DND-41 (cell line): Measurements from ENCODE around the gene SOX5.

Experiments
- ATAC-seq: fragments of 200-7000 bp; cut with Tn5 transposase; 3 replicates; pipeline ENCODE4 v1.9.1; 2021; ENCODE audit warnings: low read depth; ENCODE audit not compliant: insufficient read depth
- DNase-seq: peaks from one replicate; pipeline ENCODE4 v3.0.0-alpha.2; 2020
- H2AFZ ChIP-seq: 2 replicates; pipeline ENCODE4 v1.6.0; 2012; ENCODE audit warnings: low read depth, low read length
- H3K27ac ChIP-seq: 2 replicates; pipeline ENCODE4 v1.5.1; 2012; ENCODE audit warnings: low read length, inconsistent platforms
- H3K27me3 ChIP-seq: fragments of 200-600 bp; sonication (generic); 2 replicates; pipeline ENCODE4 v1.6.0; 2012; ENCODE audit warnings: low read length, mild to moderate bottlenecking, inconsistent platforms; ENCODE audit not compliant: insufficient read depth, poor library complexity
- H3K36me3 ChIP-seq: 2 replicates; pipeline ENCODE4 v1.5.1; 2012; ENCODE audit warnings: low read length, inconsistent platforms; ENCODE audit not compliant: insufficient read depth
- H3K4me1 ChIP-seq: 2 replicates; pipeline ENCODE4 v1.5.1; 2012; ENCODE audit warnings: mild to moderate bottlenecking, low read length; ENCODE audit not compliant: insufficient read depth
- H3K4me2 ChIP-seq: 2 replicates; pipeline ENCODE4 v1.6.0; 2012; ENCODE audit warnings: mild to moderate bottlenecking, moderate library complexity, low read length, inconsistent platforms; ENCODE audit not compliant: insufficient read depth
- H3K4me3 ChIP-seq, 2 experiments: fragments of 200-600 bp in 1 of 2; shearing (Covaris generic) in 1 of 2; 2 replicates each; pipeline ENCODE4 v1.5.1; 2012 to 2016; ENCODE audit warnings: inconsistent platforms in 2 of 2, low read length in 2 of 2, mild to moderate bottlenecking in 2 of 2, low read depth in 1 of 2, moderate library complexity in 1 of 2
- H3K79me2 ChIP-seq: 2 replicates; pipeline ENCODE4 v1.6.0; 2012; ENCODE audit warnings: low read length, inconsistent platforms; ENCODE audit not compliant: insufficient read depth
- H3K9ac ChIP-seq: 2 replicates; pipeline ENCODE4 v1.6.0; 2012; ENCODE audit warnings: low read depth, mild to moderate bottlenecking, inconsistent platforms, low read length, moderate library complexity
- H3K9me3 ChIP-seq: 2 replicates; pipeline ENCODE4 v1.5.1; 2012; ENCODE audit warnings: low read length, moderate library complexity, mild to moderate bottlenecking, inconsistent platforms; ENCODE audit not compliant: insufficient read depth, severe bottlenecking
- H4K20me1 ChIP-seq: 2 replicates; pipeline ENCODE4 v1.6.0; 2012; ENCODE audit warnings: low read length; ENCODE audit not compliant: insufficient read depth
- EZH2 ChIP-seq: IDR thresholded peaks from 3 replicates; pipeline ENCODE4 v1.6.1; 2012; ENCODE audit warnings: borderline replicate concordance, low read depth, mild to moderate bottlenecking, moderate library complexity, low read length, inconsistent platforms; ENCODE audit not compliant: severe bottlenecking
- TF ChIP-seq, protein P1 (sequence below): IDR thresholded peaks from 2 replicates; pipeline ENCODE4 v1.5.1; 2012; ENCODE audit warnings: borderline replicate concordance, low read length, moderate library complexity, mild to moderate bottlenecking; ENCODE audit not compliant: poor library complexity, severe bottlenecking; ENCODE audit errors: extremely low read depth

The SOX5 gene

DNA sequence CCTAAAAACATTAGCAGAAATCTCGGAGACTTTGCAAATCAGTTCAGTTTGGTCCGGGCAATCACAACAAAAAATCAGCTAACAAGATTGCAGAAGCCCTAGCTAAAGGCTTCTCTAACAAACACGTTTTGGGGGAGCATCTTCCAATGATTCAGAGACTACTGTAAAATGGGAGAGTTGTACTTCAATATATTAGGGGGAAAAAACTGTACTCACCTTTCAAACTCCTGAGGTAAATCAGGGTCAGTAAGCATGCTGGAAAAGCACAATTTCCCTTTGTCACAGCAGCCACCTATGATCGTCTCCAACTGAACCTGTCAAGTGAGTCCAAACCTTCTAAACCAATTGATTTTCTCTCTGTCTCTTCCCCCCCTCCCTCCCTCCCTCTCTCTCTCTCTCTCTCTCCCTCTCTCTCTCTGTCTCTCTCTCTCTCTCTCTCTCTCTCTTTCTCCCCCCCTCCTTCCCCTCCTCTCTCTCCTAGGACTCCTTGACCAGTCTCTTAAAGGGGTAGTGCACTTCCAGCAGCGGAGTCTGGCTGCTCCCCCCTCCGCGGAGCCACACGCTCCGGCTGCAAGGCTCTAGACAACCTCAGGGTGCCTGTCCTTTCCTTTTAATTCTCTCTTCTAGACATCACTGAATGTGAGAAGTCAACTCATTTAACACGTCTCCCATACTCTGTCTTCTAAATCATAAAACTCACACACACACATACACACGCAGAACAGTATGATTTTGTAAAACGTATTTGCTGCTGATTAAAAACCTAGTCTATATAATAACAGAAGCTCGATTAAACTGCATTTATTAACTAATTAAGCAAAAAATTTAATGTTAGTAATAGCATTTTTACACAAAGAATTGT lies at the start of gene SOX5:
Gene SOX5, minus strand, starts transcription at position 323 of the 862 bp plus-strand sequence. Its CDS starts 69 bp downstream, at position 254.
- DNase-seq (no peak), ATAC-seq (no peak)
- no peak for TF ChIP-seq EZH2
- Histone ChIP-seq H2AFZ (no peak within 1 kb of the TSS), H4K20me1 (no peaks in the 10 kb centered on the region), H3K79me2 (no peaks in the 10 kb centered on the region), H3K9ac (no peak within 1 kb of the TSS), H3K4me2 (no peak within 1 kb of the TSS), H3K4me3 (no peak within 1 kb of the TSS), H3K27ac (no peak within 1 kb of the TSS), H3K4me1 (no peaks in the 10 kb centered on the region), H3K36me3 (no peaks in the 10 kb centered on the region), H3K27me3 (no peaks in the 10 kb centered on the region), H3K9me3 (no peaks in the 10 kb centered on the region)

DNA sequence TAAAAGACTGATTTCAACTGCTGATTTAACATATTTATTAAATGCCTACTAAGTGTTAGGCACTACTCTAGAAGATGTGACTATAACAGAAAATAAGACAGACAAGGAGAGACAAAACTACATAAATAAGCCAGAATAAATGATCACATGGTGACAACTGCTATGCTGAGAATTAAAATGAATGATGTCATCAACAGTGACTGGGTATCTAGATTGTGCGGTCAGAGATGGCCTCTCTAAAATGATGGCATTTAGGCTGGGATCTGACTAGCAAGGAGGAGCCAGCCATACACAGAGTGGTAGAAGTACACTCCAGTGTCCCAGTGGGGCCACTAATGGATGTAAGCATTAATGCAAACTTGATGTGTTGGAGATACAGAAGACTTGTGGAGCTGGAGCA lies 37.6 kb upstream of the SOX5 start:
- H3K9ac ChIP-seq = no peak overlapping the region
- H3K4me3 ChIP-seq = no peak overlapping the region
- H3K9me3 ChIP-seq = peaks cover 5% of the 10 kb centered on the region
- no peak overlapping the region for H3K27ac ChIP-seq
- no peaks in the 10 kb centered on the region for H3K79me2 ChIP-seq
- no peak for TF ChIP-seq EZH2
- TF ChIP-seq, protein P1, sequence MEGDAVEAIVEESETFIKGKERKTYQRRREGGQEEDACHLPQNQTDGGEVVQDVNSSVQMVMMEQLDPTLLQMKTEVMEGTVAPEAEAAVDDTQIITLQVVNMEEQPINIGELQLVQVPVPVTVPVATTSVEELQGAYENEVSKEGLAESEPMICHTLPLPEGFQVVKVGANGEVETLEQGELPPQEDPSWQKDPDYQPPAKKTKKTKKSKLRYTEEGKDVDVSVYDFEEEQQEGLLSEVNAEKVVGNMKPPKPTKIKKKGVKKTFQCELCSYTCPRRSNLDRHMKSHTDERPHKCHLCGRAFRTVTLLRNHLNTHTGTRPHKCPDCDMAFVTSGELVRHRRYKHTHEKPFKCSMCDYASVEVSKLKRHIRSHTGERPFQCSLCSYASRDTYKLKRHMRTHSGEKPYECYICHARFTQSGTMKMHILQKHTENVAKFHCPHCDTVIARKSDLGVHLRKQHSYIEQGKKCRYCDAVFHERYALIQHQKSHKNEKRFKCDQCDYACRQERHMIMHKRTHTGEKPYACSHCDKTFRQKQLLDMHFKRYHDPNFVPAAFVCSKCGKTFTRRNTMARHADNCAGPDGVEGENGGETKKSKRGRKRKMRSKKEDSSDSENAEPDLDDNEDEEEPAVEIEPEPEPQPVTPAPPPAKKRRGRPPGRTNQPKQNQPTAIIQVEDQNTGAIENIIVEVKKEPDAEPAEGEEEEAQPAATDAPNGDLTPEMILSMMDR = no peak
- ATAC-seq (no peak), DNase-seq (no peak)
- H3K4me1 ChIP-seq = no peaks in the 10 kb centered on the region
- H4K20me1 ChIP-seq = no peaks in the 10 kb centered on the region
- H2AFZ ChIP-seq = no peak overlapping the region
- H3K4me2 ChIP-seq = no peak overlapping the region
- H3K27me3 ChIP-seq = no peaks in the 10 kb centered on the region
- H3K36me3 ChIP-seq = no peaks in the 10 kb centered on the region

DNA sequence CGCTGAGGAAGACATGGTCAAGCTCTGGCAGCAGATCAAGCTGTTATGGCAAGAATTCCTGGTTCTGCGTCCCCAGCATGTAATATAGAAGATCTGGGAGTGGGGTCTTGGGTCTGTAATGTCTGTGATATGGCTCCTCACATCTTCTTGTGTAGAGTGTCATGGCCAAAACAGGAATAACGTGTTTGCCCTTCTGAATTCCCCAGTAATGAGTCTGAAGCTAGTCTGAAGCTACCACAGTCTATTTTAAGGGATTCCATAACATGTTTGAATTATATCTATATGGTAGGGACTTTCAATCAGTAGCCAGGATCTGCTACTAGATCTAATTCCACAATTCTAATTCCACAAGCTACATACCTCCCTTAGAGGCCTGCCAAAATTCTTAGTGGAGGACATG lies 31.4 kb upstream of the SOX5 start:
- ATAC-seq (no peak), DNase-seq (no peak)
- Histone ChIP-seq H4K20me1 (no peaks in the 10 kb centered on the region), H3K36me3 (no peaks in the 10 kb centered on the region), H3K79me2 (no peaks in the 10 kb centered on the region), H2AFZ (no peak overlapping the region), H3K9me3 (no peaks in the 10 kb centered on the region), H3K27ac (no peak overlapping the region), H3K27me3 (no peaks in the 10 kb centered on the region), H3K9ac (no peak overlapping the region), H3K4me2 (no peak overlapping the region), H3K4me3 (no peak overlapping the region), H3K4me1 (no peaks in the 10 kb centered on the region)
- TF ChIP-seq EZH2 = no peak
- TF ChIP-seq, protein P1 = no peak

DNA sequence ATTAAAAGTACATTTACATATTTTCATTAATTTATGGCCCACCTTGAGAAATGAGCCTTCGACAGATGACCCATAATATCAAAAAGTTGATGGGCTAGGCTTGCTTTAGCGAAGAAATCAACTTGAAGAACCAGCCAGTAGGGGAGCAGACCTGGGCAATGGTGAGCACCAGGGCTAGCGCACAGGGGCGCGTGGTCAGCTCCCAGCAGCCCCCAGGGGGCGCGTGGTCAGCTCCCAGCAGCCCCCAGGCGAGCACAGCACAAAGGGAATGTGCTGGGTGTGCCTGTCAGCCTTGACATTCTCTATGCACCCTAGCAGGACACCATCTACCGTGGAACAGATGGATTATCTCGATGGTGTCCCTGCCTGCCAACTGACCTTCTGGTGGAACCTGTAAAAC lies 15.3 kb upstream of the SOX5 start:
- no peak for ATAC-seq
- no peaks in the 10 kb centered on the region for H3K9me3 ChIP-seq

More for the DNA sequence above, 15.3 kb upstream of the SOX5 start:
- Histone ChIP-seq H3K4me1 (no peaks in the 10 kb centered on the region), H3K27me3 (no peaks in the 10 kb centered on the region), H3K27ac (no peak overlapping the region), H3K79me2 (no peaks in the 10 kb centered on the region), H4K20me1 (no peaks in the 10 kb centered on the region), H3K9ac (no peak overlapping the region), H3K36me3 (no peaks in the 10 kb centered on the region), H2AFZ (no peak overlapping the region), H3K4me3 (no peak overlapping the region), H3K4me2 (no peak overlapping the region)
- no peak for TF ChIP-seq EZH2
- TF ChIP-seq, protein P1 = no peak
- DNase-seq = no peak
